Measurements from ENCODE around the gene GJD2. TPM values are rescaled to one million over a fixed set of nuclear protein-coding genes. Genes with fewer than 3 reads are reported as not detected.

GJD2 gene
- polyA plus RNA-seq (2012; rRNA removed), result not detected in 2 replicates
- 0.04 TPM in 1 of 2 replicates, not detected in the other for polyA plus RNA-seq (2012; cell fraction: cytosol; rRNA removed)
- polyA plus RNA-seq (2012; cell fraction: nucleus; rRNA removed), result 0.01 TPM in 1 of 2 replicates, not detected in the other

- Histone ChIP-seq H3K4me2 (peak within 1 kb of the TSS; percentile 81), H3F3A (replicated peaks; ENCODE audit: insufficient read depth) (no peaks in the 10 kb centered on the region), H3K27ac (ENCODE audit: low read depth in 2 of 2, low read length in 1 of 2) (no peak within 1 kb of the TSS), H3K4me1 (ENCODE audit: control insufficient read depth in 1 of 2, insufficient read depth in 2 of 2, low read depth in 1 of 2, low read length in 1 of 2) (peaks cover 0 to 2% of the 10 kb centered on the region in 2 experiments; a peak in 1 of 4 replicates), H3K9ac (no peak within 1 kb of the TSS), H3K4me3 (ENCODE audit: low read depth in 2 of 2, low read length in 1 of 2) (peak within 1 kb of the TSS; percentile 44 to 52; a peak in 3 of 4 replicates), H3K27me3 (ENCODE audit: insufficient read depth) (peaks cover 30% of the 10 kb centered on the region), H4K20me1 (ENCODE audit: insufficient read depth) (no peaks in the 10 kb centered on the region), H3K9me2 (no peaks in the 10 kb centered on the region), H3K36me3 (replicated peaks in 1 of 2; ENCODE audit: control insufficient read depth in 1 of 2, insufficient read depth in 2 of 2, low read length in 1 of 2) (no peaks in the 10 kb centered on the region), H2AFZ (ENCODE audit: low read depth) (peak within 1 kb of the TSS; percentile 35; the same call in 1 of the 2 replicates), H3K9me3 (no peaks in the 10 kb centered on the region), H3K79me2 (ENCODE audit: insufficient read depth) (no peaks in the 10 kb centered on the region)
- WGBS (ENCODE audit: low lambda C conversion rate), result 2% methylated on average over 36 of the region's 81 CpGs
- TF ChIP-seq REST (IDR thresholded peaks at IDR 0.05; ENCODE audit: low read depth, low read length) (0 out of 2 replicates have a peak, but pooled peaks have one; percentile 9), NFIC (IDR thresholded peaks at IDR 0.05; ENCODE audit: borderline replicate concordance) (no peak)
- peak; percentile 82 for DNase-seq
- CTCF ChIA-PET, result no interaction called here
- POLR2A ChIA-PET, result no interaction called here
Observed at GRCh38 chr15:34754674-34755418, at the start of gene GJD2. Gene GJD2, minus strand, starts transcription at chr15:34754998. Its CDS starts 510 bp downstream, at chr15:34754488.

GRCh38 chr15:34804113-34804512 is 49.3 kb upstream of the GJD2 start:
- Histone ChIP-seq H3K4me1 (ENCODE audit: control insufficient read depth in 1 of 2, insufficient read depth in 2 of 2, low read depth in 1 of 2, low read length in 1 of 2) (peaks cover 5 to 9% of the 10 kb centered on the region in 2 experiments), H4K20me1 (ENCODE audit: insufficient read depth) (no peaks in the 10 kb centered on the region), H3K36me3 (replicated peaks in 1 of 2; ENCODE audit: control insufficient read depth in 1 of 2, insufficient read depth in 2 of 2, low read length in 1 of 2) (no peaks in the 10 kb centered on the region), H2AFZ (ENCODE audit: low read depth) (no peak overlapping the region), H3K27ac (ENCODE audit: low read depth in 2 of 2, low read length in 1 of 2) (no peak overlapping the region), H3K9me3 (0 out of 2 replicates have a peak, but pooled peaks cover 3% of the 10 kb centered on the region), H3K79me2 (ENCODE audit: insufficient read depth) (no peaks in the 10 kb centered on the region), H3K9ac (no peak overlapping the region), H3K9me2 (no peaks in the 10 kb centered on the region), H3F3A (replicated peaks; ENCODE audit: insufficient read depth) (peaks cover 2% of the 10 kb centered on the region), H3K27me3 (ENCODE audit: insufficient read depth) (no peaks in the 10 kb centered on the region), H3K4me2 (no peak overlapping the region), H3K4me3 (ENCODE audit: low read depth in 2 of 2, low read length in 1 of 2) (no peak overlapping the region)
- CTCF ChIA-PET, result no interaction called here
- no peak for TF ChIP-seq RXRA (IDR thresholded peaks at IDR 0.05; ENCODE audit: borderline replicate concordance, low read depth)
- no peak for TF ChIP-seq IRF3 (IDR thresholded peaks at IDR 0.05; ENCODE audit: low read depth, low read length)
- 71% methylated on average over 2 of the region's 2 CpGs for WGBS (ENCODE audit: low lambda C conversion rate)
- POLR2A ChIA-PET, result no interaction called here
- no peak for DNase-seq
